Gastrocnemius medialis (tissue), 4 donors: ENCODE data around the gene ZNF274. TPM values are rescaled to one million over a fixed set of nuclear protein-coding genes. Genes with fewer than 3 reads are reported as not detected.

Source experiments
- ATAC-seq, 2 donors: fragments of 150-250 bp; one replicate each; pipeline ENCODE4 v1.9.1; 2016
- DNase-seq, 2 donors: peaks; one replicate each; pipeline ENCODE4 v3.0.0-alpha.2; 2019
- H3K27ac ChIP-seq, 4 donors: fragments of 200-600 bp; sonication (generic); 1 replicate in 1 of 4; 2 replicates in 3 of 4; pipeline ENCODE4 v1.5.1; 2016 to 2018; ENCODE audit warnings: mild to moderate bottlenecking in 2 of 4, moderate library complexity in 1 of 4
- H3K27me3 ChIP-seq, 3 donors: fragments of 200-600 bp; sonication (generic) in 2 of 3; 1 replicate in 1 of 3; 2 replicates in 2 of 3; pipeline versions ENCODE4 v1.5.1 to v1.6.0; 2016 to 2019; ENCODE audit warnings: mild to moderate bottlenecking in 1 of 3, moderate library complexity in 1 of 3
- H3K36me3 ChIP-seq, 2 donors: fragments of 200-600 bp; sonication (generic) in 1 of 2; one replicate each; pipeline ENCODE4 v1.5.1; 2017 to 2018
- H3K4me1 ChIP-seq, 2 donors: fragments of 200-600 bp; sonication (generic) in 1 of 2; one replicate each; pipeline ENCODE4 v1.5.1; 2016 to 2017; ENCODE audit warnings: mild to moderate bottlenecking in 2 of 2
- H3K4me3 ChIP-seq, 4 donors: fragments of 200-600 bp; sonication (generic) in 3 of 4; 1 replicate in 1 of 4; 2 replicates in 3 of 4; pipeline ENCODE4 v1.5.1; 2016 to 2019; ENCODE audit warnings: mild to moderate bottlenecking in 2 of 4
- H3K9me3 ChIP-seq, 3 donors: fragments of 200-600 bp; sonication (generic) in 2 of 3; 1 replicate in 1 of 3; 2 replicates in 2 of 3; pipeline ENCODE4 v1.5.1; 2016 to 2019
- CTCF ChIP-seq, 5 experiments: fragments of 450-650 bp in 3 of 5; fragments of 200-600 bp in 2 of 5; sonication (generic) in 2 of 5; IDR thresholded peaks in 4 of 5; conservative IDR thresholded peaks in 1 of 5; 1 replicate in 4 of 5; 2 replicates in 1 of 5; pipeline ENCODE4 v1.5.1; 2016 to 2019; ENCODE audit warnings: antibody characterized with exemption in 5 of 5, mild to moderate bottlenecking in 3 of 5, moderate library complexity in 3 of 5
- POLR2A ChIP-seq, 2 donors: fragments of 450-650 bp; IDR thresholded peaks; one replicate each; pipeline ENCODE4 v1.6.1; 2017; ENCODE audit warnings: antibody characterized with exemption in 2 of 2, mild to moderate bottlenecking in 2 of 2, moderate library complexity in 2 of 2
- in situ Hi-C, 4 donors: fragments of 200-750 bp; cut with MboI; loops; one replicate each; pipeline versions ENCODE4 v1.15.0 to v1.8.0; 2017; ENCODE audit warnings: low sequenced_read_pairs in 4 of 4
- intact Hi-C: fragments of 100-400 bp; cut with DNase I; formaldehyde crosslinking; loops from one replicate; pipeline ENCODE4 v1.15.1; 2023; ENCODE audit warnings: low total_unique reads
- total RNA-seq, 4 donors: library from RNA; depleted of rRNA; stranded (reverse); fragments of >200 nt; gene quantifications; one replicate each; pipeline versions ENCODE4 v1.1.0 to v1.2.3, GENCODE V29; 2016

The ZNF274 gene
- total RNA-seq, 4 donors from 2014 or later: 9.0 to 20.7 (median 13.4) TPM

- Histone ChIP-seq H3K36me3 (peaks cover 18 to 21% of the 10 kb centered on the region in 2 donors), H3K27ac (no peak overlapping the region), H3K27me3 (peaks cover 0 to 2% (median 0%) of the 10 kb centered on the region in 3 donors), H3K4me3 (no peak overlapping the region), H3K4me1 (no peaks in the 10 kb centered on the region), H3K9me3 (peaks cover 32 to 65% (median 45%) of the 10 kb centered on the region in 3 donors)
- no peak for DNase-seq
- ATAC-seq: no peak
- in situ Hi-C loops: no loop called here
- TF ChIP-seq POLR2A (IDR thresholded peaks at IDR 0.05): no peak
- no peak for TF ChIP-seq CTCF (IDR thresholded peaks at IDR 0.05 in 4 of 5, conservative IDR thresholded peaks at IDR 0.05 in 1 of 5)
- intact Hi-C loops: no loop called here
Observed at GRCh38 chr19:58217069-58217481, 34.2 kb downstream of the ZNF274 start.

GRCh38 chr19:58217607-58218391 lies 34.9 kb downstream of the ZNF274 start:
- ATAC-seq: no peak
- DNase-seq: no peak
- intact Hi-C loops: no loop called here
- Histone ChIP-seq H3K4me1 (no peaks in the 10 kb centered on the region), H3K36me3 (peaks cover 13% of the 10 kb centered on the region in 2 donors), H3K4me3 (no peak overlapping the region), H3K27ac (no peak overlapping the region), H3K27me3 (peaks cover 0 to 2% (median 0%) of the 10 kb centered on the region in 3 donors), H3K9me3 (peaks cover 28 to 59% (median 39%) of the 10 kb centered on the region in 3 donors)
- in situ Hi-C loops: no loop called here
- TF ChIP-seq CTCF (IDR thresholded peaks at IDR 0.05 in 4 of 5, conservative IDR thresholded peaks at IDR 0.05 in 1 of 5) (no peak), POLR2A (IDR thresholded peaks at IDR 0.05) (no peak)

- DNase-seq: no peak
- intact Hi-C loops: no loop called here
- H3K27ac ChIP-seq: no peak overlapping the region
- no peak for ATAC-seq
- no peak overlapping the region for H3K4me3 ChIP-seq
- H3K9me3 ChIP-seq: peaks cover 17 to 48% (median 30%) of the 10 kb centered on the region in 3 donors
- peaks cover 0 to 2% (median 0%) of the 10 kb centered on the region in 3 donors for H3K27me3 ChIP-seq
- H3K4me1 ChIP-seq: no peaks in the 10 kb centered on the region
- in situ Hi-C loops: no loop called here
- peak in 1 of 5 experiments; percentile 19 for TF ChIP-seq CTCF (IDR thresholded peaks at IDR 0.05 in 4 of 5, conservative IDR thresholded peaks at IDR 0.05 in 1 of 5)
- no peak for TF ChIP-seq POLR2A (IDR thresholded peaks at IDR 0.05)
- peaks cover 2% of the 10 kb centered on the region in 2 donors for H3K36me3 ChIP-seq
Observed at GRCh38 chr19:58218899-58219298, 36.0 kb downstream of the ZNF274 start.

GRCh38 chr19:58227964-58228584 lies 45.2 kb downstream of the ZNF274 start:
- H3K36me3 ChIP-seq: peaks cover 0 to 34% of the 10 kb centered on the region in 2 donors
- H3K27ac ChIP-seq: peak overlapping the region; percentile 64 to 73 (median 69)
- peak overlapping the region; percentile 71 to 89 (median 76) for H3K4me3 ChIP-seq
- H3K27me3 ChIP-seq: peaks cover 0 to 3% (median 0%) of the 10 kb centered on the region in 3 donors
- in situ Hi-C loops: no loop called here
- no peak for ATAC-seq
- DNase-seq: no peak
- peaks cover 0 to 13% (median 2%) of the 10 kb centered on the region in 3 donors for H3K9me3 ChIP-seq
- intact Hi-C loops: loop anchor here (2.0 kb wide), 1 partner anchor 45 kb away; the partner anchor contains the start of gene ZNF274
- H3K4me1 ChIP-seq: peaks cover 6 to 16% of the 10 kb centered on the region in 2 donors
- TF ChIP-seq CTCF (IDR thresholded peaks at IDR 0.05 in 4 of 5, conservative IDR thresholded peaks at IDR 0.05 in 1 of 5) (no peak), POLR2A (IDR thresholded peaks at IDR 0.05) (no peak)
